G401.6 (cell line): ENCODE data around the gene DOCK9.
"Not testable (repeated sequence)": the region's sequence is repeated elsewhere in the genome, so short reads cannot be mapped to it uniquely, and the experiment has no call there.

Experiments
- FAIRE-seq: peaks from 2 replicates; lab custom pipeline; 2012; peaks lifted over from hg19 to GRCh38; lab: Jason Lieb, UNC

The DOCK9 gene

GRCh38 chr13:98771838-98772611 is 205.8 kb downstream of the DOCK9 start:
- no peak for FAIRE-seq

- no peak for FAIRE-seq
Measured at GRCh38 chr13:98769736-98770135, 208.1 kb downstream of the DOCK9 start.

GRCh38 chr13:98768522-98768921 is 209.3 kb downstream of the DOCK9 start:
- no peak for FAIRE-seq

GRCh38 chr13:98766697-98767096 is 211.2 kb downstream of the DOCK9 start:
- FAIRE-seq = no peak

- no peak for FAIRE-seq
Measured at GRCh38 chr13:98765996-98766519, 211.8 kb downstream of the DOCK9 start.

GRCh38 chr13:98761986-98762616 is 215.8 kb downstream of the DOCK9 start:
- no peak for FAIRE-seq

- no peak for FAIRE-seq
Measured at GRCh38 chr13:98761126-98761985, 216.5 kb downstream of the DOCK9 start.

- no peak for FAIRE-seq
Measured at GRCh38 chr13:98755729-98756128, 222.1 kb downstream of the DOCK9 start.

GRCh38 chr13:98755116-98755515 is 222.7 kb downstream of the DOCK9 start:
- no peak for FAIRE-seq

- FAIRE-seq = not testable (repeated sequence)
Measured at GRCh38 chr13:98754468-98754867, 223.4 kb downstream of the DOCK9 start.

- no peak for FAIRE-seq
Measured at GRCh38 chr13:98752467-98753290, 225.2 kb downstream of the DOCK9 start, which contains the start of gene SLC15A1. Gene SLC15A1 (minus strand): TSS chr13:98752672. CDS start chr13:98752598, 74 bp downstream.

GRCh38 chr13:98751861-98752466 is 225.9 kb downstream of the DOCK9 start:
- FAIRE-seq = no peak

- FAIRE-seq = no peak
Measured at GRCh38 chr13:98751367-98751782, 226.5 kb downstream of the DOCK9 start.

GRCh38 chr13:98749501-98749900 is 228.4 kb downstream of the DOCK9 start:
- no peak for FAIRE-seq

GRCh38 chr13:98746968-98747367 is 230.9 kb downstream of the DOCK9 start:
- no peak for FAIRE-seq
